HG03378 (cell line): Measurements from ENCODE around the gene METTL8.

ENCODE experiments used
- ATAC-seq: cut with Tn5 transposase; IDR thresholded peaks from one replicate; pipeline ENCODE4 v1.9.1; 2021; ENCODE audit warnings: mild to moderate bottlenecking, moderate library complexity; ENCODE audit not compliant: unreplicated experiment

METTL8 gene, protein sequence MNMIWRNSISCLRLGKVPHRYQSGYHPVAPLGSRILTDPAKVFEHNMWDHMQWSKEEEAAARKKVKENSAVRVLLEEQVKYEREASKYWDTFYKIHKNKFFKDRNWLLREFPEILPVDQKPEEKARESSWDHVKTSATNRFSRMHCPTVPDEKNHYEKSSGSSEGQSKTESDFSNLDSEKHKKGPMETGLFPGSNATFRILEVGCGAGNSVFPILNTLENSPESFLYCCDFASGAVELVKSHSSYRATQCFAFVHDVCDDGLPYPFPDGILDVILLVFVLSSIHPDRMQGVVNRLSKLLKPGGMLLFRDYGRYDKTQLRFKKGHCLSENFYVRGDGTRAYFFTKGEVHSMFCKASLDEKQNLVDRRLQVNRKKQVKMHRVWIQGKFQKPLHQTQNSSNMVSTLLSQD

DNA sequence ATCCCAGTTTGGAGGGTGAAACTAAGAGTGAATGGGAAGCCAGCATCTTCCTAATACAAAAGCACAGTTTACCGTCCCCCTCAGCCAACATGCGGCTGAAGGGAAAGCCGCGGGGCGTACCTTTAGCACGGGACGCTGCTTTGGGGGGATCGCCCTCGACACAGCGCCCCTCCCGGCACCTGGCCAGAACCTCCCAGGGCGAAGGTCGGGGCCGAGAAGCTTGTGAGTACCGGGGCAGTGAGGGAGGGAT is at the start of gene METTL8:
TSS of gene METTL8 (minus strand) at position 228 of the 250 bp plus-strand sequence. CDS start 41,805 bp downstream, outside the sequence.
- ATAC-seq = no peak

DNA sequence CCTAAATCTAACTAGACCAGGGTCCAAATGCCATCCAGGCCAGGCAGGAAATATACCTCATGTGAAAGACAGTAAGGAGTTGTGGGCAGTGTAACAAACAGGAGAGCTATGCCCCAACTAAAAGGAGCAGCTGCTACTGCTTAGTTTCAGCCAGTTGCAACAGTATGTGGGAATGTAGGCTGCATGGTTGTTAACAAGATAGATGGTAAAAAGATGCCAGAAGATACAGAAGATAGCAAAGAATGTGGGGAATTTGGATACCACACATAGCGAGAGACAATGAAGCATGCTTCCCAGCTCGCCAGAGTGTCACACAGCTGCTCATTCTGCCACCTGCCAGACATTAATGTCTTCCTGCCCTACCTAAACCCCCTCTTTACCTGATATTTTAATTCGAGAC is 49.1 kb upstream of the METTL8 start:
- ATAC-seq = no peak

DNA sequence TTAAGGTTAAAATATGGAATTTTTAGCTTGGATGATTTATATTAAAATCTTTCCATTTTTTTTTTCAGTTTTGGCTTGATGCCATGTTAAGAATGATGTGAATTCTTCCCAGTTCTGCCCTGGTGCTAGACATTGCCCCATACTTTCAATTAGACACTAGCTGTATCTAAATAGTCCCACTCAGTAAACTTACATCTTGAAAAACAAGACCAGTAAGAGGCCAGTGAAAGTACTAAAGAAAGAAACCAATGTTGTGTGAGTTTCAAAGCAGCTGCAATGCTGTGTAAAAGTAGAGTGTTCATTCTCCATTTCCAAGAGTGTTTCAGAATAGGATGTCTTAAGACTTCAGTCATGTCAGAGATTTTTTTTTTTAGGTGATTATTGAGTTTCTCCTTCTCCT is 48.5 kb upstream of the METTL8 start:
- ATAC-seq = no peak

DNA sequence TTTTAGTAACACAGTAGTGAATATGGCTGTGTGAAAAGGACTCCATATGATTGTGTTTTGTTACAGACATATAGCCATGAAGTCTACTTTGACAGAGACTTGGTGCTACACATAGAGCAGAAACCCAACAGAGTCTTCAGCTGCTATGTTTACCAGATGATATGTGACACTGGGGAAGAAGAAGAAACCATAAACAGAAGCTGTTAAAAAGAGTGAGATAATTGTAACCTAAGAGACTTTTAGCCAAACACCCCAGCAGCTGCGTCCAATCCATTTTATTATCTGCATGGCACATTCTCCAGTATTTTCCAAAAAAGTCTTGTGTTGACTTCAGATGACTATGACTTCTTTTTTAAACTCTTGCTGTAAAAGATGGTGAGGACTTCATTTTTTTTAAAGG is 47.1 kb upstream of the METTL8 start:
- no peak for ATAC-seq

DNA sequence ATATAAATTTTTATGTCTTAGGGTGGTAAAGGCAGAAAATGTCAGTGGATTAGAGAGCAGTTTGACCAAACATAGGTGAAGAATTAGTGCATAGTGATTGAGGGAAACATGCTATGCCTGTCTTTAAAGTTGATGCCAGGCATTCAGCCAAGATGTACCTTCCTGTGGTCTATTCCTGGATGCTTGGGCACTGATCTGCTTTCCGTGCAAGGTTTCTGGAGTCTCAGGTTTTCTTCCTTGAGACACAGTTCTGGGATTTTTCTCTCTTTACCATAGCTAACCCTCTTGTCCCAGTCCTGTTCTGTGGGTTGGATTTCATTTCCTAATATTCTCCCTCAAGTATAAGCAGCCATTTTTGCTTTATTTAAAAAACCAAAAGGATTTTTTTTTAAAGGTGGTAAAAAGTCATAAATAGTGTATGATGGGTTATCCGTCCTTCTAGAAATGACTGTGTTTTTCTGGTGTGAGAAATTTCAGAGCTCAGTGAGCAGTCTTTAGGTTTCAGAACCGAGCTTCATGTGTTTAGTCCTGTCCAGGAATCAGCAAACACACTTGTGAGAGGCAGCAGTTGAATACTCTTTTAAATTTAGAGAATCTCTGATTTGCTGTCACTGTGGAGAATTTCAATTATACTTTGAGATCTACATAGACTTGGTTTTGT is 45.5 kb upstream of the METTL8 start:
- ATAC-seq = peak; percentile 47

DNA sequence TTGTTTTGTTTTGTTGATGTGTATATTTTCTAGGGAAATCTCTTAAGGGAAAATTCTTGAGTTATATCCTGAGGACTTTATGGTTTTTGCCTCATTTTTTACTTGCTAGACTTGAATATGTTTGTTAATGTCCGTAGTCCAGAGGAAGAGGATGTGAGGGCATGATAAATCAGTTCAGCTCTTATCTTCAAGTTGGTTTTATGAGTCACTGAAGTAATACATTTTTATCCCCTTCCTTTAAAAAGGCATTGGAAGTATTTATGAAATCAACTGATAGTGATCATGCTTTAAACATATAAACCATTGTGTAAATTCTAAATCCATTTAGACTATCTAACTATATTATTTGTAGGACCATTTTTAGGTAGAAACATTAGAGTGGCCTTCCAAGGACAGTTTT is 44.6 kb upstream of the METTL8 start:
- ATAC-seq = no peak

DNA sequence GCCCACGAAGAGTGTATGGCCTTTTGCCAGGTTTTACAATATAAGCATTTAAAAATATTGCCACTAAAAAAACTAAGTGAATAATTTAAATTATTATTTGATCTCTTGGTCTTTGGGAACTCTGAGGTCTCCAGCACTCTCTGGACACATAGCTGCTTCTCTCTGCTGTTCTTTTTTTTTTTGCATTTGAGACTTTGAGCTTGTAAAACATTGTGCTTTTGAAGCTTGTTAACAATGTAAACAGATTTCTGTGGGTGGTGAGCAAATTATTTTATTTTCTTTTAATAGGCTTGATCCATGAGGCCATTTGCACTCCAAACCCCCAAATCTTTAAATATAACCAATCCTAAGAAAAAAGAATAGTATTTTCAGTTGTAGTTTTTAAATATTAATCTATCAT is 42.2 kb upstream of the METTL8 start:
- no peak for ATAC-seq

DNA sequence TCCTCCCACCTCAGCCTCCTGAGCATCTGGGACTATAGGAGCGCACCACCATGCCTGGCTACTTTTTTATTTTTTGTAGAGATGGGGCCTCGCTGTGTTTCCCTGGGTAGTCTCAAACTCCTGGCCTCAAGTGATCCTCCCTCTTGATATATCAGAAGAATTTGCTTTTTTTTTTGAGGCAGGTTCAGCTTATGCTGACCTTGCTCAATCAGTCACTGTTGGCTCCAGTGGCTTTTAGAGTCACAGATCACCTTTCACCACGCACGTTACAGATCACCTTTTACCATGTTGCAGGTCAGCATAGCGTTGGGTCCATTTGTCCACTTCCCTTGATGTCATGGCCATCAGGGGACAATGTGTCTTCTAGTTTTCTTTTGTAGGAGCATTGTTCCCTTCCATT is 36.3 kb upstream of the METTL8 start:
- ATAC-seq = no peak

DNA sequence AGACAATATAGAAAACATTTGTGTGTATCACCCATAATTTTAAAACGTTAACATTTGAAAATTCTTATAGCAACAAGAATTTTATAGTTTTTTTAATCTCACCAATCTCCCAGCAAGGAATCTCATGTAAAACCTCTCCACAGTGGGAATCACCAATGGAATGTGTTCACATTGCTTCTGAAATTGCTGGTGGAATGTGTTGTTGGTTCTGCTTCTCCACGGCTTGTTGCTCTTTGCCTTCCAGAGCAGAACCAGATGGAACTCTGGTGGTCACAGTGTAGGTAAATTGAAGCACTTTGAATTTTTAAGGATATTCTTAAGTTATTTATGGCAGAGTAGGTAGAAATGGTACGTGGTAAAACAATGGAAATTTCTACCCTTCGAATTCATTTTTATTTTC is 35.4 kb upstream of the METTL8 start:
- no peak for ATAC-seq

DNA sequence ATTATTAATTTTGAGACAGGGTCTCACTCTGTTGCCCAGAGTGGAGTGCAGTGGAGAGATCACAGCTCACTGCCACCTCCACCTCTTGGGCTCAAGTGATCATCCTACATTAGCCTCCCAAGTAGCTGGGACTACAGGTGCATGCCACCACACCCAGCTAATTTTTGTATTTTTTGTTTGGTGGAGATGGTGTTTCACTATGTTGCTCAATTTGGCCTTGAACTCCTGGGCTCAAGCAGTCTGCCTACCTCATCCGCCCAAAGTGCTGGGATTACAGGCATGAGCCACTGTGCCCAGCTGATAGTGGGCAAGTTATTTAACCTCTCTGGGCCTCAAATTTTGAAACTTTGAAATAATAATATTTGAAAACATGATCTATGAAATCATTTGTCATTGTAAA is 26.7 kb upstream of the METTL8 start:
- ATAC-seq = no peak

DNA sequence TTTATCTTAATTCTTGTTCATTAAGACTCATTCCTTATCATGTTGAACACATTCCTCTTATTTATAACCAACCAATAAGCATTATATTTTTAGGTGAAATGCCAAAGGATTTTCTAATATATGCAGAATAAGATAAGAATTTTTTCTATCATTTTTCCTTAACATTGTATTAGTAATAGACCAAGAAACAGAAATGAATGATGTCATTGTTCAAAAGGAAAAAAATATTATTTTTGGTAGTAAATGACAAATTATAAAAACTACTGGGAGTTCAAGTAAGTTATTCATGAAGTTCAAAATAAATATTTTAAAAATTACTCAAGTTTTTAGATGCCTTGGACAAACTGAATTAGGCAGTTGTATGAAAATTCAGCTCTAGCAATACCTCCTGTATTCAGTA is 25.7 kb upstream of the METTL8 start:
- ATAC-seq = no peak

DNA sequence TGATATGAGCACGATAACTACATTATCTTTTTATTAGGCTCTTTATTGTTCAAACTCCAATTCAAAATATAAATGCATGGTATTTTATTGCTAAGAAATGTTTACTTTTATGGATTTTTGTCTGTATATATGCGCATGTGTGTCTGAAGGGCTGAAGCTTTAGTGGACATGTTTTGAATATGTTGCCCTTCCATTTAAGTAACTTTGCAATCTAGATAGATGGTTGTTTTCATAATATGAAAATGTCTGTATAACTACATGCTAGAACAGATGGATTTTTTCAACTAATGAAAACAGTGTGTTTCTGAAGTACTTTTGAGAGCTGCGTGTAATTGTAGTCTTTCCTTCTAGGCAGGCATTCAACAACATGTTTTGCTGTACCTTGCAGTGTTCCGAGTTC is 19.0 kb upstream of the METTL8 start:
- ATAC-seq = no peak

DNA sequence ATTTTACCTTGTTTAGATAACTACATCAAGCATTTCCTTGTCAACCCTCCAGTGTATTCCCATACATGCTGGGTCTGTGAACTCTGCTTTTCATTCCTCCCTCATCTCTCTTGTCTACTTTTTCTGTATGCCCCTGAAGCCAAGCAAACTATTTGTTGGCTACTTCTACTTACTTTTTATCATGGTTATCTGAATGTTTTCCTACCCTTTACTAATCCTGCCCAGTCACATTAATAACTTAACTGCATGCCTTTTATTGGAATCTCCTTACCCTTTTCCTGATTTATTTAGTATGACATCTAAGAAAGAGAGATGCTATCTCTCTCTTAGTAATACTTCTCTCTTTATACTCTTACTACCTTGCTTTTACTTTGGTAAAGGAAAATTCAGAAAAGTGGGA is 17.3 kb upstream of the METTL8 start:
- ATAC-seq = no peak

DNA sequence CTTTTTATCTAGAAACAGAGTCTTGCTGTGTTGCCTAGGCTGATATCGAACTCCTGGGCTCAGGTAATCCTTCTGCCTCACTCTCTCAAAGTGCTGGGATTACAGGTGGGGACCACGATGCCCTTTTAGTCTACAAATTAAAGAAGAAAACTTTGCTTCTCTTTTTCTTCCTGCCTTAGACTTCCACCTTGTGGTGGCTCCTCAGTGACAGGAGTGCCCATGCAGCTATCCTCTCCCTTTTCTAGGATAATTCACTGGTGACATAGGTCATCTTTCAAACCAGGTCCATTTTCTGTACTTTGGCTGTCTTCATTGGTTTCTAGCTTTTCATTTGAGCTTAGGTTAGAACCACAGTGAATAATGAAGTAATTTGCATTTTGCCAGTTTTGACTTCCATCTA is 13.9 kb upstream of the METTL8 start:
- no peak for ATAC-seq

DNA sequence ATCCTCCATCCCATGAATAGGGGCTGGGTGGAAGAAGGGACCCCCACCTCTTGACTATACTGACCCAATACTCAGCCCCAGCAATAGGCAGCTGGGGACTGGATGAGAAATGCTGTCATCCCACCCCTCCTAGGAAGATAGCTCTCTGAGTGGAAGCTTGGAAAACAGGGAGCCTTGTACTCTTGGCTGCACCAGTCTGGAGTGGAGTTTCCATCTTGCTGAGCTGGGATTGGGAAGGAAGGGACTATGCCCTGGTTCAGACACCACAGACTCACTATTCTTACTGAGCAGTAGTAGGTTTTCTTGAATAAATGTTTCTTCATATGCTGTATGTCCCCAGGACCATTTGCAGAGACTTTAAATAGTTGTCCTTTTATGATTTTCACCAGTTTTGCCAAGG is 7.7 kb upstream of the METTL8 start:
- no peak for ATAC-seq

DNA sequence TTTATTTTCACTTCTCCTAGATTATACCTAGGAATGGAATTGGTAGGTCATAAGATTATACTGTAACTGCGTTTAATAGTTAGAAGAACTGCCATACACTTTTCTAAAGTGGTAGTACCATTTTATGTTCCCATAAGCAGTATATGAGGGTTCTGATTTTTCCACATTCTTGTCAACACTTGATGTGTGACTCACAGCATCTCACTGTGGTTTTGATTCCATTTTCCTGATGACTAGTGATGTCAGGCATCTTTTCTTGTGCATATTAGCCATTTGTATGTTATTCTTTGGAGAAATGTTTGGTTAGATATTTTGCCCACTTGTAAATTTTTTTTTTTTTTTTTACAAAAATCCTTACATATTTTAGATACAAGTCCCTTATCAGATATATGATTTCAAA is 2.5 kb upstream of the METTL8 start:
- ATAC-seq = no peak

DNA sequence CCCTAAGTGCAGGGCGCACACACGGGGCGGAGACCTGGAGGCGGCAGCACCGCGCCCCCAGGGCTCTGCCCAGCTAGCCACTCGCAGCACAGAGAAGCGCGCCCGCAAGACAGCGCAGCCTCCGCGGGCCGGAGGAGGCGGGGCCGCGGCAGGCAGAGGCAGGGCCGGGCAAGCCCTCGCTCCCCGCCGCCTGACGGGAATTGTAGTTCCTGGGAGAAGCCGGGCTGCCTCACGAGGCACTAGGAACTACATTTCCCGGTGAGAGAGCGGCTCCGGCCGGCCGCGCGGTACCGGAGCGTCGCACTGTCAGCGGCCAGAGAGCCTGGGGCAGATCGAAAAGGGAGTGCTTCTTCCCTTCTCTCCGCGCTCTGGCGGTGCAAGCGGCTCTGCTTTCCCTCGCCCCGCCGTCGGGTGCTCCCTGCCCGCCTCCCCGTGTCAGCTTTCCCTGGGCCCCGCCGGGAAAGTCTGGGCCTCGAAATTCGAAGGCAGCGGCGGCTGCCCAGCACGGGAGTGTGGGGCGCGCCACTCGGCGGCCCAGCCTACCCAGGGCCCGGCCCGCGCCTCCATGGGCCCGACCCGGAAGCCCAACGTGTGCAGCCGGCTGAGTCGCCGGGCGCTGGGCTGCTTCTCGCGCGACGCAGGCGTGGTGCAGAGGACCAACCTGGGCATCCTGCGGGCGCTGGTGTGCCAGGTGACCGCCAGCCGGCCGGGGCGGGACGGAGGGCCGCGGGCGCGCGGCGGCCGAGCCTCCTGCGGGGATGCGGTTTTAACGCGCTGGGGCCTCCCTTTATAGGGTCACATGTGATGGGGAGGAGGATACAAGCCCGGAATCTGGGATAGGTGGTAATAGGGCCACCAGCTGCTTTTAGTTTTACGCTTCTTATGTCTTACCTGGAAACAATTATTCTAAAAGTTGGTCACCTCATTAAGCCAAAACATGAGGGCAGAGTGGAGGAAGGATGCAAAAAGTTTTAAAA is 511 bp upstream of the METTL8 start, which contains the start of gene DCAF17:
TSS of gene DCAF17 (plus strand) at position 214 of the 977 bp plus-strand sequence. CDS start at position 566, 352 bp downstream.
- peak; percentile 85 for ATAC-seq

DNA sequence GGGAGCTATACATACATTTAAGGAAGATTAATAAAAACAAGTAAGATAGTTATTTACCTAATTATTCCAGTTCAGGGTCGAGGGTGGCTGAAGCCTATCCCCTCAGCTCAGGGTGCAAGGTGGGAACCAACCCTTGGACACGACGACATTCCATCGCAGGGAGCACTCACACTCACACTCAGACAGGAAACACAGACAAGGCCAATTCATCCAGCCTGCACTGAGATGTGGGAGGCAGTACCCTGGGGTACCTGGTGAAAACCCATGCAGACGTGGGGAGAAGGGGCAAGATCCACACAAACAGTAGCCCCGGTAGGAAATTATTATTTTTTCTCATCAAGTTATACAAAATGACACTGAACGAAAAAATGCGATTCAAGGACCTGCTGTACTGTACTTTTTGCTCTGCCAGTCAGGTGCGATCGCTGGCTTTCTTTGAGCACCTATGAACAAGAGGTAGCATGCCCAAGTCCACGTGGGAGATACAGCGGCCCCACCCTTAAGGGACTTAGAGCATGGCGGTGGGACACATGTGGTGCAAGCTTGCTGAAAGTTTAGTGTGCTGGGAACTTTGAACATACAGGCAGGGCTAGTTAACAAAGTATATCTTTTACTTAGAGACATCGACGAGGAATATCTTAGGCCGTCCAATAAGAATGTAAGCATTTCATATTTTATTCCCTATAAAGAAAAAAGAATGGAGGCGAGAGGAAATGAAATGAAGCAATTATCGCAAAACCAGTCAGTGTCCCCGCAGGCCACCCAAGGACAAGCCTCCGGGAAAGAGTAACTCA is 624 bp downstream of the METTL8 start:
- no peak for ATAC-seq

DNA sequence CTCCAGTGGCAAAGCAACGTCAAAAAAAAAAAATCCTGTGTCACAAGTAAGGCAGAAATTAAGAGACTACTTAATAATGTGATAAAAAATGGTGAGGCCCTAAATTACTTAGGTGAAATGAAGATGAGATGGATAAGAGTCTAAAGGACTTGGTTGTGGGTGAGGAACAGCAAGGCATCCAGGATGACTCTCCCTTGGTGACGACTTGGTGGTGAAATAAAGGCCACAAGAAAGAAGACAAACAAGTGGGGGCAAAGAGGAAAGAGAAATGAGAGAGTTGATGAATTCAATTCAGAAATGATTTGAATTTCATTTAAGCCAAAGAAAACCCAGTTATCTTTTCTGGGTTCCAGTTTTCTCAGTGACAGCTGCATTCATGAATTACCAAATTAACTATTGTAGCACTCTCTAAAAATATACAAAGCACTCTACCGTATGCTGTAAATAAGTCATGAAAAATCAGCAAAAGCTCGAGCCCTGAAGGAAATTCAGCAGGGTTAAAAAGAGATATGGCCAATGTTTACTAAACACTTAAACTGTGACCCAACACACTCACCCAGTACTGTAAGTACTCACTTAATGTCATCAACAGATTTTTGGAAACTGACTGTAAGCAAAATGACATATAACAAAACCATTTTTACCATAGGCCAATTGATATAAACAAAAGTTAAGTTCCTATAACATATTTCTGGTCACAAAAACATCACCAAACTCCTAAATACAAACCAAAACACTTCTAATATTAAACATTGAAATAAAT is 1.4 kb downstream of the METTL8 start:
- ATAC-seq = no peak

DNA sequence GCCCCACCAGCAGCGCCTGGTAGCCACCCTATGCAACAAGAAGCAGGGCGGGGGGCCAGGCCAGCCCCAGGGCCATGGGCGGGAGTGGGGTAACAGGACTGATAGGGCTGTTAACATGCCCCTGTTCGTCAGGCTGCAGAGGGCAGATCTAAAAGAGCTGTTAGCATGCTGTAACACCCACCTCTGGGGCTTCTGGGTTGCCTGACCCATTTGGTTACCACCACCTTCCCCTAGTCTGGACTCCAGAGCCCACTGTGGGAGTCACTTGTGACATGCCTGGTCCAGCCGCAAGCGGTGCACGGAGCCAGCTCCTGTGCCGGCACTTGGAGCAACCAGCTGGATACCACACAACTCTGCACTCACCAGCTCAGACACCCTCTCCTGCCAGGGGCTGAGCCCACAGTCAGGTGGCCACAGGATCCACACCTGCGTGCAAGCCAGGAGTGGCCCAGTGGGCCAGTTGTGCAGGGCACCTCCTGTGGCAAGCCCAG is 2.1 kb downstream of the METTL8 start:
- ATAC-seq = no peak
